ENCODE results near the gene TPCN1.

The TPCN1 gene

DNA sequence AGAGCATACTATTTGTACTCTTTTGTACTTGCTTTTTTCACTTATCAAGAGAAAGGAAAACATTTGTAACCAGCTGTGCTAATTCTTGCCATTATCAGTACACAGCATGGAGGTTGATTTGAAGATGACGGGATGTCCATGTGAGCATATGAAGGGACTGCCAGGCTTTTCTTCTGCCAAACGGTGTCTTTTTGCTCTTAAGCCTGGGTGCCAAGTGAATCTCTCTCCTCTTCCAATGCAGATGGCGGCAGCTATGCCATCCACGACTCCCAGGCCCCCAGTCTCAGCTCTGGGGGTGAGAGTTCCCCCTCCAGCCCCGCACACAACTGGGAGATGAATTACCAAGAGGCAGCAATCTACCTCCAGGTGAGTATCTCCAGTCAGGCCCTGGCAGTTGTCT is 38.9 kb downstream of the TPCN1 start (continued):
- TF ChIP-seq, protein P1, sequence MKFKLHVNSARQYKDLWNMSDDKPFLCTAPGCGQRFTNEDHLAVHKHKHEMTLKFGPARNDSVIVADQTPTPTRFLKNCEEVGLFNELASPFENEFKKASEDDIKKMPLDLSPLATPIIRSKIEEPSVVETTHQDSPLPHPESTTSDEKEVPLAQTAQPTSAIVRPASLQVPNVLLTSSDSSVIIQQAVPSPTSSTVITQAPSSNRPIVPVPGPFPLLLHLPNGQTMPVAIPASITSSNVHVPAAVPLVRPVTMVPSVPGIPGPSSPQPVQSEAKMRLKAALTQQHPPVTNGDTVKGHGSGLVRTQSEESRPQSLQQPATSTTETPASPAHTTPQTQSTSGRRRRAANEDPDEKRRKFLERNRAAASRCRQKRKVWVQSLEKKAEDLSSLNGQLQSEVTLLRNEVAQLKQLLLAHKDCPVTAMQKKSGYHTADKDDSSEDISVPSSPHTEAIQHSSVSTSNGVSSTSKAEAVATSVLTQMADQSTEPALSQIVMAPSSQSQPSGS (tag by site-specific recombination; IDR thresholded peaks at IDR 0.05; ENCODE audit: low read depth): no peak
- no peak for TF ChIP-seq ZNF560 (tag by site-specific recombination; IDR thresholded peaks at IDR 0.05; ENCODE audit: borderline replicate concordance)
- TF ChIP-seq PRDM1 (tag by site-specific recombination; IDR thresholded peaks at IDR 0.05): no peak
- TF ChIP-seq SP2 (tag by site-specific recombination; IDR thresholded peaks at IDR 0.05): no peak
- TF ChIP-seq ZNF416 (tag by site-specific recombination; IDR thresholded peaks at IDR 0.05): no peak
- no peak for TF ChIP-seq ZNF626 (tag by site-specific recombination; IDR thresholded peaks at IDR 0.05)
- TF ChIP-seq, protein P2, sequence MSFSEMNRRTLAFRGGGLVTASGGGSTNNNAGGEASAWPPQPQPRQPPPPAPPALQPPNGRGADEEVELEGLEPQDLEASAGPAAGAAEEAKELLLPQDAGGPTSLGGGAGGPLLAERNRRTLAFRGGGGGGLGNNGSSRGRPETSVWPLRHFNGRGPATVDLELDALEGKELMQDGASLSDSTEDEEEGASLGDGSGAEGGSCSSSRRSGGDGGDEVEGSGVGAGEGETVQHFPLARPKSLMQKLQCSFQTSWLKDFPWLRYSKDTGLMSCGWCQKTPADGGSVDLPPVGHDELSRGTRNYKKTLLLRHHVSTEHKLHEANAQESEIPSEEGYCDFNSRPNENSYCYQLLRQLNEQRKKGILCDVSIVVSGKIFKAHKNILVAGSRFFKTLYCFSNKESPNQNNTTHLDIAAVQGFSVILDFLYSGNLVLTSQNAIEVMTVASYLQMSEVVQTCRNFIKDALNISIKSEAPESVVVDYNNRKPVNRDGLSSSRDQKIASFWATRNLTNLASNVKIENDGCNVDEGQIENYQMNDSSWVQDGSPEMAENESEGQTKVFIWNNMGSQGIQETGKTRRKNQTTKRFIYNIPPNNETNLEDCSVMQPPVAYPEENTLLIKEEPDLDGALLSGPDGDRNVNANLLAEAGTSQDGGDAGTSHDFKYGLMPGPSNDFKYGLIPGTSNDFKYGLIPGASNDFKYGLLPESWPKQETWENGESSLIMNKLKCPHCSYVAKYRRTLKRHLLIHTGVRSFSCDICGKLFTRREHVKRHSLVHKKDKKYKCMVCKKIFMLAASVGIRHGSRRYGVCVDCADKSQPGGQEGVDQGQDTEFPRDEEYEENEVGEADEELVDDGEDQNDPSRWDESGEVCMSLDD (tag by site-specific recombination; IDR thresholded peaks at IDR 0.05): no peak
- no peak for TF ChIP-seq ZBTB48 (tag by site-specific recombination; IDR thresholded peaks at IDR 0.05)
- TF ChIP-seq ZBTB20 (tag by site-specific recombination; IDR thresholded peaks at IDR 0.05): no peak

DNA sequence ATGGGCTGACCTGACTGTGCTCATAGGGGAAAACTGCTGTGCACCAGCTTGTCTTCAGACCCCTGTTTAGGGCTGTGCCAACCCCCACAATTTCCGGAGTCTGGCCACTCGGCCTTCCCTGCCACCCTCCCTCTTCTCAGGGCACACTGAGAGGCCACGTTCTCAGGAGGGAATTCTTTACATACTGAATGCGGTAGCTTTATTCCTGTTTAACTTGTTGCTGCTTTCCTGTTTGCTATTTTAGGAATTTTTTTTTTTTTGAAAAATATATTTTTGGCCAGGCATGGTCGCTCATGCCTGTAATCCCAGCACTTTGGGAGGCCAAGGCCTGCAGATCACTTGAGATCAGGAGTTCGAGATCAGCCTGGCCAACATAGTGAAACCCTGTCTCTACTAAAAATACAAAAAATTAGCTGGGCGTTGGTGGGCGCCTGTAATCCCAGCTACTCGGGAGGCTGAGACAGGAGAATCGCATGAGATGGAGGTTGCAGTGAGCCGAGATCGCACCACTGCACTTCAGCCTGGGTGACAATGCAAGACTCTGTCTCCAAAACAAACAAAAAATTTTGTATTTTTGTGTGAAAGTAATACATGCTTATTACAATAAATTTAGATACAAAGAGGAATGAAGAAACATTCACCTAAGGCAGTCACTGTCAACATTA is 39.5 kb downstream of the TPCN1 start:
- no peaks in the 10 kb centered on the region; a peak in 1 of 3 replicates for H3K36me3 ChIP-seq (ENCODE audit: control insufficient read depth in 2 of 2, insufficient read depth in 1 of 2, low read length in 2 of 2)
- ChIA-PET POLR2A (no interaction called here), CTCF (interaction anchor here (0.7 kb wide), 1 partner anchor 165 kb away, joined by 3 read pairs; no protein-coding TSS in a partner anchor)
- no peak overlapping the region for H3K4me3 ChIP-seq (ENCODE audit: low read depth, low read length)
- H3K4me1 ChIP-seq (ENCODE audit: control insufficient read depth, insufficient read depth, low read length): no peaks in the 10 kb centered on the region
- TF ChIP-seq ZNF624 (tag by site-specific recombination; IDR thresholded peaks at IDR 0.05) (no peak), ZNF623 (tag by site-specific recombination; IDR thresholded peaks at IDR 0.05) (no peak), ZNF335 (tag by site-specific recombination; conservative IDR thresholded peaks at IDR 0.05) (no peak), MZF1 (tag by site-specific recombination; IDR thresholded peaks at IDR 0.05; ENCODE audit: borderline replicate concordance) (no peak), ZBTB7A (tag by site-specific recombination; IDR thresholded peaks at IDR 0.05; ENCODE audit: low read depth) (no peak), ZFHX2 (tag by site-specific recombination; conservative IDR thresholded peaks at IDR 0.05) (no peak), ZNF610 (tag by site-specific recombination; IDR thresholded peaks at IDR 0.05; ENCODE audit: borderline replicate concordance) (no peak)
- TF ChIP-seq, protein P3, sequence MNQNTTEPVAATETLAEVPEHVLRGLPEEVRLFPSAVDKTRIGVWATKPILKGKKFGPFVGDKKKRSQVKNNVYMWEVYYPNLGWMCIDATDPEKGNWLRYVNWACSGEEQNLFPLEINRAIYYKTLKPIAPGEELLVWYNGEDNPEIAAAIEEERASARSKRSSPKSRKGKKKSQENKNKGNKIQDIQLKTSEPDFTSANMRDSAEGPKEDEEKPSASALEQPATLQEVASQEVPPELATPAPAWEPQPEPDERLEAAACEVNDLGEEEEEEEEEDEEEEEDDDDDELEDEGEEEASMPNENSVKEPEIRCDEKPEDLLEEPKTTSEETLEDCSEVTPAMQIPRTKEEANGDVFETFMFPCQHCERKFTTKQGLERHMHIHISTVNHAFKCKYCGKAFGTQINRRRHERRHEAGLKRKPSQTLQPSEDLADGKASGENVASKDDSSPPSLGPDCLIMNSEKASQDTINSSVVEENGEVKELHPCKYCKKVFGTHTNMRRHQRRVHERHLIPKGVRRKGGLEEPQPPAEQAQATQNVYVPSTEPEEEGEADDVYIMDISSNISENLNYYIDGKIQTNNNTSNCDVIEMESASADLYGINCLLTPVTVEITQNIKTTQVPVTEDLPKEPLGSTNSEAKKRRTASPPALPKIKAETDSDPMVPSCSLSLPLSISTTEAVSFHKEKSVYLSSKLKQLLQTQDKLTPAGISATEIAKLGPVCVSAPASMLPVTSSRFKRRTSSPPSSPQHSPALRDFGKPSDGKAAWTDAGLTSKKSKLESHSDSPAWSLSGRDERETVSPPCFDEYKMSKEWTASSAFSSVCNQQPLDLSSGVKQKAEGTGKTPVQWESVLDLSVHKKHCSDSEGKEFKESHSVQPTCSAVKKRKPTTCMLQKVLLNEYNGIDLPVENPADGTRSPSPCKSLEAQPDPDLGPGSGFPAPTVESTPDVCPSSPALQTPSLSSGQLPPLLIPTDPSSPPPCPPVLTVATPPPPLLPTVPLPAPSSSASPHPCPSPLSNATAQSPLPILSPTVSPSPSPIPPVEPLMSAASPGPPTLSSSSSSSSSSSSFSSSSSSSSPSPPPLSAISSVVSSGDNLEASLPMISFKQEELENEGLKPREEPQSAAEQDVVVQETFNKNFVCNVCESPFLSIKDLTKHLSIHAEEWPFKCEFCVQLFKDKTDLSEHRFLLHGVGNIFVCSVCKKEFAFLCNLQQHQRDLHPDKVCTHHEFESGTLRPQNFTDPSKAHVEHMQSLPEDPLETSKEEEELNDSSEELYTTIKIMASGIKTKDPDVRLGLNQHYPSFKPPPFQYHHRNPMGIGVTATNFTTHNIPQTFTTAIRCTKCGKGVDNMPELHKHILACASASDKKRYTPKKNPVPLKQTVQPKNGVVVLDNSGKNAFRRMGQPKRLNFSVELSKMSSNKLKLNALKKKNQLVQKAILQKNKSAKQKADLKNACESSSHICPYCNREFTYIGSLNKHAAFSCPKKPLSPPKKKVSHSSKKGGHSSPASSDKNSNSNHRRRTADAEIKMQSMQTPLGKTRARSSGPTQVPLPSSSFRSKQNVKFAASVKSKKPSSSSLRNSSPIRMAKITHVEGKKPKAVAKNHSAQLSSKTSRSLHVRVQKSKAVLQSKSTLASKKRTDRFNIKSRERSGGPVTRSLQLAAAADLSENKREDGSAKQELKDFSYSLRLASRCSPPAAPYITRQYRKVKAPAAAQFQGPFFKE (tag by site-specific recombination; IDR thresholded peaks at IDR 0.05; ENCODE audit: borderline replicate concordance): no peak
- no peak overlapping the region for H3K27ac ChIP-seq (ENCODE audit: extremely low read depth, low read depth, low read length)
- H3K9me3 ChIP-seq (ENCODE audit: control insufficient read depth, insufficient read depth, low read depth, low read length): no peaks in the 10 kb centered on the region

All from HEK293 (cell line).